ACC112 (cell line): ENCODE results near the gene PTPRN2.

Experiments
- H2AFZ ChIP-seq: fragments of 200-600 bp; sonication (generic); one replicate; pipeline ENCODE4 v1.6.0; 2017; ENCODE audit warnings: antibody characterized with exemption, low read length; ENCODE audit not compliant: unreplicated experiment
- H3K27ac ChIP-seq: fragments of 200-600 bp; sonication (generic); 2 replicates; pipeline ENCODE4 v1.5.1; 2014; ENCODE audit warnings: low read depth, mild to moderate bottlenecking, antibody characterized with exemption, low read length, moderate library complexity
- H3K27me3 ChIP-seq: fragments of 200-600 bp; sonication (generic); 2 replicates; pipeline ENCODE4 v1.6.1; 2014; ENCODE audit warnings: mild to moderate bottlenecking, antibody characterized with exemption, low read length, moderate library complexity, mixed read lengths; ENCODE audit not compliant: insufficient read depth
- H3K36me3 ChIP-seq: fragments of 200-600 bp; sonication (generic); 2 replicates; pipeline ENCODE4 v1.6.1; 2016; ENCODE audit warnings: mild to moderate bottlenecking, antibody characterized with exemption, low read length, moderate library complexity, mixed read lengths; ENCODE audit not compliant: insufficient read depth
- H3K4me1 ChIP-seq: fragments of 200-600 bp; sonication (generic); one replicate; pipeline ENCODE4 v1.6.1; 2016; ENCODE audit warnings: low read length, mixed read lengths; ENCODE audit not compliant: insufficient read depth, unreplicated experiment, control insufficient read depth
- H3K4me3 ChIP-seq: fragments of 200-600 bp; sonication (generic); 2 replicates; pipeline ENCODE4 v1.5.1; 2014; ENCODE audit warnings: mild to moderate bottlenecking, low read depth, low read length
- H3K79me2 ChIP-seq: fragments of 200-600 bp; sonication (generic); one replicate; pipeline ENCODE4 v1.6.0; 2016; ENCODE audit warnings: low read length; ENCODE audit not compliant: control insufficient read depth, unreplicated experiment, insufficient read depth

PTPRN2 gene

GRCh38 chr7:157930441-157930840 lies 657.2 kb downstream of the PTPRN2 start:
- no peaks in the 10 kb centered on the region for H3K4me1 ChIP-seq
- no peaks in the 10 kb centered on the region for H3K27me3 ChIP-seq
- no peak overlapping the region for H3K4me3 ChIP-seq
- no peaks in the 10 kb centered on the region for H3K79me2 ChIP-seq
- no peak overlapping the region for H2AFZ ChIP-seq
- no peak overlapping the region for H3K27ac ChIP-seq
- H3K36me3 ChIP-seq: no peaks in the 10 kb centered on the region

- H2AFZ ChIP-seq: no peak overlapping the region
- H3K79me2 ChIP-seq: no peaks in the 10 kb centered on the region
- H3K27ac ChIP-seq: no peak overlapping the region
- no peaks in the 10 kb centered on the region for H3K36me3 ChIP-seq
- no peaks in the 10 kb centered on the region for H3K27me3 ChIP-seq
- H3K4me1 ChIP-seq: no peaks in the 10 kb centered on the region
- H3K4me3 ChIP-seq: no peak overlapping the region
Observed at GRCh38 chr7:157929671-157930070, 658.0 kb downstream of the PTPRN2 start.

GRCh38 chr7:157928808-157929425 lies 658.7 kb downstream of the PTPRN2 start:
- H3K4me3 ChIP-seq: no peak overlapping the region
- no peak overlapping the region for H2AFZ ChIP-seq
- H3K79me2 ChIP-seq: no peaks in the 10 kb centered on the region
- H3K4me1 ChIP-seq: no peaks in the 10 kb centered on the region
- H3K27ac ChIP-seq: no peak overlapping the region
- H3K36me3 ChIP-seq: no peaks in the 10 kb centered on the region
- no peaks in the 10 kb centered on the region for H3K27me3 ChIP-seq

GRCh38 chr7:157928171-157928794 lies 659.3 kb downstream of the PTPRN2 start:
- Histone ChIP-seq H3K36me3 (no peaks in the 10 kb centered on the region), H3K4me3 (no peak overlapping the region), H3K79me2 (no peaks in the 10 kb centered on the region), H3K27me3 (no peaks in the 10 kb centered on the region), H3K27ac (no peak overlapping the region), H3K4me1 (no peaks in the 10 kb centered on the region), H2AFZ (no peak overlapping the region)

- Histone ChIP-seq H3K4me3 (no peak overlapping the region), H3K79me2 (no peaks in the 10 kb centered on the region), H3K27ac (no peak overlapping the region), H3K27me3 (no peaks in the 10 kb centered on the region), H3K4me1 (no peaks in the 10 kb centered on the region), H3K36me3 (no peaks in the 10 kb centered on the region), H2AFZ (no peak overlapping the region)
Observed at GRCh38 chr7:157927313-157927925, 660.2 kb downstream of the PTPRN2 start.

GRCh38 chr7:157926521-157927150 lies 661.0 kb downstream of the PTPRN2 start:
- Histone ChIP-seq H3K36me3 (no peaks in the 10 kb centered on the region), H2AFZ (no peak overlapping the region), H3K27ac (no peak overlapping the region), H3K79me2 (no peaks in the 10 kb centered on the region), H3K27me3 (no peaks in the 10 kb centered on the region), H3K4me1 (no peaks in the 10 kb centered on the region), H3K4me3 (no peak overlapping the region)

GRCh38 chr7:157926107-157926506 lies 661.5 kb downstream of the PTPRN2 start:
- Histone ChIP-seq H3K36me3 (no peaks in the 10 kb centered on the region), H2AFZ (no peak overlapping the region), H3K4me1 (no peaks in the 10 kb centered on the region), H3K4me3 (no peak overlapping the region), H3K27me3 (no peaks in the 10 kb centered on the region), H3K27ac (no peak overlapping the region), H3K79me2 (no peaks in the 10 kb centered on the region)

GRCh38 chr7:157925383-157925875 lies 662.2 kb downstream of the PTPRN2 start:
- H3K27me3 ChIP-seq: no peaks in the 10 kb centered on the region
- no peaks in the 10 kb centered on the region for H3K79me2 ChIP-seq
- H3K4me3 ChIP-seq: no peak overlapping the region
- no peak overlapping the region for H2AFZ ChIP-seq
- no peak overlapping the region for H3K27ac ChIP-seq
- no peaks in the 10 kb centered on the region for H3K36me3 ChIP-seq
- H3K4me1 ChIP-seq: no peaks in the 10 kb centered on the region

GRCh38 chr7:157923903-157924630 lies 663.6 kb downstream of the PTPRN2 start:
- Histone ChIP-seq H3K4me1 (no peaks in the 10 kb centered on the region), H3K79me2 (no peaks in the 10 kb centered on the region), H3K27ac (no peak overlapping the region), H3K36me3 (no peaks in the 10 kb centered on the region), H3K4me3 (no peak overlapping the region), H2AFZ (no peak overlapping the region), H3K27me3 (no peaks in the 10 kb centered on the region)

- H3K79me2 ChIP-seq: no peaks in the 10 kb centered on the region
- no peaks in the 10 kb centered on the region for H3K4me1 ChIP-seq
- H3K36me3 ChIP-seq: no peaks in the 10 kb centered on the region
- H2AFZ ChIP-seq: no peak overlapping the region
- no peaks in the 10 kb centered on the region for H3K27me3 ChIP-seq
- H3K27ac ChIP-seq: no peak overlapping the region
- H3K4me3 ChIP-seq: no peak overlapping the region
Observed at GRCh38 chr7:157922576-157922975, 665.0 kb downstream of the PTPRN2 start.
